Measurements from ENCODE around the gene TCEAL1.

TCEAL1 gene

GRCh38 chrX:103669745-103670144 lies 41.0 kb downstream of the TCEAL1 start:
- no peak for DNase-seq (ENCODE audit: low read depth in 1 of 2, low spot score in 1 of 2)
- H3K4me3 ChIP-seq (replicated peaks; ENCODE audit: insufficient read depth, low read length): no peak overlapping the region
- H3K27me3 ChIP-seq (ENCODE audit: insufficient read depth, poor library complexity, severe bottlenecking): no peaks in the 10 kb centered on the region
- TF ChIP-seq SPI1 (IDR thresholded peaks at IDR 0.05; ENCODE audit: borderline replicate concordance, low read depth) (no peak), CTCF (IDR thresholded peaks at IDR 0.05; ENCODE audit: insufficient read depth, low read length) (no peak), POLR2AphosphoS5 (IDR thresholded peaks at IDR 0.05; ENCODE audit: low read depth) (no peak), REST (IDR thresholded peaks at IDR 0.05; ENCODE audit: insufficient replicate concordance, low read depth) (no peak), GABPA (IDR thresholded peaks at IDR 0.05; ENCODE audit: low read depth) (no peak)
- H3K27ac ChIP-seq (replicated peaks): no peak overlapping the region

- H3K27ac ChIP-seq (replicated peaks): no peak overlapping the region
- TF ChIP-seq POLR2AphosphoS5 (IDR thresholded peaks at IDR 0.05; ENCODE audit: low read depth) (peak; percentile 39; the same call in 1 of the 2 replicates), CTCF (IDR thresholded peaks at IDR 0.05; ENCODE audit: insufficient read depth, low read length) (no peak)
- no peak for DNase-seq (ENCODE audit: low read depth in 1 of 2, low spot score in 1 of 2)
- no peak overlapping the region for H3K4me3 ChIP-seq (replicated peaks; ENCODE audit: insufficient read depth, low read length)
- no peaks in the 10 kb centered on the region for H3K27me3 ChIP-seq (ENCODE audit: insufficient read depth, poor library complexity, severe bottlenecking)
Observed at GRCh38 chrX:103674531-103675454, 46.0 kb downstream of the TCEAL1 start.

- Histone ChIP-seq H3K27ac (replicated peaks) (no peak overlapping the region), H3K4me3 (replicated peaks; ENCODE audit: insufficient read depth, low read length) (no peak overlapping the region), H3K27me3 (ENCODE audit: insufficient read depth, poor library complexity, severe bottlenecking) (no peaks in the 10 kb centered on the region)
- TF ChIP-seq GABPA (IDR thresholded peaks at IDR 0.05; ENCODE audit: low read depth) (no peak), CTCF (IDR thresholded peaks at IDR 0.05; ENCODE audit: insufficient read depth, low read length) (no peak), REST (IDR thresholded peaks at IDR 0.05; ENCODE audit: insufficient replicate concordance, low read depth) (no peak), SPI1 (IDR thresholded peaks at IDR 0.05; ENCODE audit: borderline replicate concordance, low read depth) (no peak), POLR2AphosphoS5 (IDR thresholded peaks at IDR 0.05; ENCODE audit: low read depth) (no peak)
- DNase-seq (ENCODE audit: low read depth in 1 of 2, low spot score in 1 of 2): no peak
Observed at GRCh38 chrX:103678199-103678993, 49.6 kb downstream of the TCEAL1 start.

Data from HL-60 (cell line).